Body of pancreas (tissue), 4 donors: ENCODE results near the gene FBLN5.

Source experiments
- CTCF ChIP-seq, 7 experiments: fragments of 450-650 bp in 4 of 7; fragments of 200-600 bp in 3 of 7; sonication (generic) in 3 of 7; IDR thresholded peaks; one replicate each; pipeline ENCODE4 v1.5.1; 2016 to 2019; ENCODE audit warnings: antibody characterized with exemption in 7 of 7
- POLR2A ChIP-seq, 3 donors: fragments of 450-650 bp; IDR thresholded peaks; one replicate each; pipeline ENCODE4 v1.6.1; 2016; ENCODE audit warnings: antibody characterized with exemption in 3 of 3, mild to moderate bottlenecking in 2 of 3

GRCh38 chr14:91875525-91876286 lies 71.8 kb downstream of the FBLN5 start:
- TF ChIP-seq CTCF (IDR thresholded peaks at IDR 0.05) (no peak), POLR2A (IDR thresholded peaks at IDR 0.05) (peak in 2 of 3 donors; percentile 34 to 59)
